Measurements from ENCODE around the gene KCNMA1. TPM values are rescaled to one million over a fixed set of nuclear protein-coding genes. Genes with fewer than 3 reads are reported as not detected.
"Not testable (repeated sequence)": the region's sequence is repeated elsewhere in the genome, so short reads cannot be mapped to it uniquely, and the experiment has no call there.

Gene KCNMA1
- total RNA-seq, 1 donor from 2014 or later, result 2.0 TPM

DNA sequence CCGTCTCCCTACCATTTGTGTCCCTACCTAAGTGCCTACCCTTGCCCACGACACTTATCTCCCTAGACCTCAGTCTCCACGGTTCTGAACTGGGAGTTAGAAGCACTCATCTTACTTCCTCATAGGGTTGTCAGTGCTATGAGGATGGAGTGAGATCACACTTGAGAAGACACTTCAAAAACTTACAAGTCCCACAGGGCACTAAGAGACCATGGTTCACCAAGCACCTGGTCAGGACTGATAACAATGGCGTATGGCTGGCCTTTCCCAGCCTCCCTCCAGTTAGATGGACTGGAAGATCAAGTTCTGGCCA, 43.2 kb downstream of the KCNMA1 start:
- intact Hi-C loops (cut with DNase I), result no loop called here
- no peak for ATAC-seq (ENCODE audit: poor library complexity)
- no peak for DNase-seq

DNA sequence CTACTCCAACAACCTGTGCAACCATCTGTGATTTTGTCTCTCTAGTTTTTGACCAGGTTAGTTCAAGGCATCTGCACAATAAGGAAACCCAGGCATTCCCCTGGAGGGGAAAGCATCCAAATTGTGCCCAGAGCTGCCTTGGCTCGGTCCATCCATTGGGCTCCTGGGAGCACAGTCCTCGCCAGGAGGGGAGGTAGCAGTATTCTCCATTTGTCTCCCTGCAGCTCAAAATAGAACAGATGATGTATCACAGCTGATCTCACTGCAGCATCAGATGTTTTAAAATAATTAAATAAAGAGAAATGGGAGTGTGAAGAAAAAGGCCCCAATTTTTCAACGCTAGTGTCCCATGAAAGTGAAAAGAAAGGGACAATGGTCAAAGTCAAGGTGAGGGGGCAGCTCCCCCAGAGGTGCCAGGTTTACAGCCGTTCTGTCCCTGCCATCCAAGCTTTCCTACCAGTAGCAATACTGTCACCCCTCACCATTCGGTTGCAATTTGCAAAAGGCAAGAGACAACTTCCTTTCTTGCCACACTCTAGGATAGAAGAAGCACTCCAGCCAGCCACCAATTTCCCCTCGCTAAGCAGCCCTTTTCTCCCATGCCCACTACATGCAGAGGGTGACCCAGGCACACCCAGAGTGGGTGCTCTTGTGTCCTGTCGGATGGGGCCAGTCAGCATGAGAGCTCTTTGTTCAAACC, 43.7 kb downstream of the KCNMA1 start:
- DNase-seq (no peak), ATAC-seq (ENCODE audit: poor library complexity) (no peak)
- intact Hi-C loops (cut with DNase I), result no loop called here

DNA sequence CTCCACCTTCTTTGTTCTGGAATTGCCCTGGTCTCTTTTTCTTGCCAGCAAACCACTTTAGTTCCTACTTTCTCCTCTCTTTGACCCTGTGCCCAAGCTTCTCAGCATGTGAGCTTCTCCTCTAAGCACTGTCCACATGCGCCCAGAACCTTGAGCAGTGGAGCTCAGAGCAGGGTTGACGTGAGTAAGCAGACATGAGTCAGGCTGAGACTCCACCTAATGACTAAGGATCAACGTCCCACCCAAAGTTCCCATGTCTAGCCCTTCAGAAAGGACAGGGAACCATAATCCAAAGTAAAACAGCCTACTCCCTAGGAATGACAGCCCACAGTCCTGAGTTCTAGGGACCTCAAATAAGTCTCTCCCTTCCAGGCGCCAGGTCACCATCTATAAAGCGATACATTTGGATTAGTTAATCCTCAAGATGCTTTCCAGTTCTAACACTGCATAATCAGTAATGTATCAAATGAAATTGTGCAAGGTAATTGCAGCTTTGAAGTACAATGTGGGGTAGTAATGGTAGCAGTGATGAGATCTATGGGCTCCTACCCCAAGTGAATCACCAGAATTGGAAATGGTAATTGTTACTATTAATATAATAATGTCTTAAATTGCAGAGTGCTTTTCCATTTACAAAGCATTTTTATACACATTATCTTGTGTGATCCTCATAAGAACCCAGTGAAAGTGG, 44.5 kb downstream of the KCNMA1 start:
- intact Hi-C loops (cut with DNase I), result no loop called here
- ATAC-seq (ENCODE audit: poor library complexity) (no peak), DNase-seq (no peak)

DNA sequence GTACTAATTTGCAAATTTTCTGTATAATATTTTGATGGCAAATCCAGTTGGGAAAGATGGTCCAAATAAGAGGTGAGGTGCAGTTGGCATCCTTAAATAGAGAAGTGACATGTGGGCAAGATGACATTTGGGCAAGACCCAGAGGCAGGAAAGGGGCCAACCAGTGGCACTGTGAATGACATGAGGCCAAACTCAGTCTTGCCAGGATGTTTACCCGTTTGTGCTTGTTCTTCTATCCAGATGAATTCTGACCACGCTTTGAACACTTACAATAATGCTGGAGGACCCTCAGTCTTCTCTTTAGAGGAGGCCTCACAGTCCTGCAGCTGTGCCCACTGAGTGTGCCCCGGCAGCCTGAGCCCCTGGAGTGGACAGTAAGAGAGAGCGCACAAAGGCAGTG, 45.1 kb downstream of the KCNMA1 start:
- ATAC-seq (ENCODE audit: poor library complexity) (no peak), DNase-seq (no peak)
- intact Hi-C loops (cut with DNase I), result no loop called here

DNA sequence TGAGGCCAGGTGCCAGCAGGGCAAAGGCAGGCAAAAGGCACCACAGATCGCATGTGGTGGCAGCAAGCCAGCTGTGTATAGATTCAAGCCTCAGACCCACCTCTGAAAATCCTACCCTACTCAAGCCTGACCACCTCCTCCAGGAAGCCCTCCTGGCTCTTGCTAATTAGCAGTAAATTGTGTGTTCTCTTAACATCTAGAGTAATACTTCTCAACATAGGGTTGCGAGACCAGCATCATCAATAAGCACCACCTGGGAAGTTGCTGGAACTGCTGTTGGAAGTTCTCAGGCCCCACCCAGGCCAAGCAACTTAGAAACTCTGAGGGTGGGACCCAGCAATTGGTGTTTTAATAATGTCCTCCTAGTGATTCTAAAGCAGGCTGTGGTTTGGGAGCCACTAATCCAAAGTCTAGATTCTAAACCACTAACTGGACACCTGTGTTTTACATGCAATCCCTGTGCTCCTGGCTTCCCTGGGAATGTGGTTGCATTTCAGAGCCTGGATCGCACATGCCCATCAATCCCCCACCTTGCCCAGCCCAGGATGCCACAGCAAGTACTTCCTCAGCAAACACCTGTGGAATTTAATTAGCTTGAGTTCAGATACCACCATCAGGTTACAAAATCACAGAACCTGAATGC, 46.2 kb downstream of the KCNMA1 start:
- ATAC-seq (ENCODE audit: poor library complexity), result no peak
- no peak for DNase-seq
- intact Hi-C loops (cut with DNase I), result no loop called here

DNA sequence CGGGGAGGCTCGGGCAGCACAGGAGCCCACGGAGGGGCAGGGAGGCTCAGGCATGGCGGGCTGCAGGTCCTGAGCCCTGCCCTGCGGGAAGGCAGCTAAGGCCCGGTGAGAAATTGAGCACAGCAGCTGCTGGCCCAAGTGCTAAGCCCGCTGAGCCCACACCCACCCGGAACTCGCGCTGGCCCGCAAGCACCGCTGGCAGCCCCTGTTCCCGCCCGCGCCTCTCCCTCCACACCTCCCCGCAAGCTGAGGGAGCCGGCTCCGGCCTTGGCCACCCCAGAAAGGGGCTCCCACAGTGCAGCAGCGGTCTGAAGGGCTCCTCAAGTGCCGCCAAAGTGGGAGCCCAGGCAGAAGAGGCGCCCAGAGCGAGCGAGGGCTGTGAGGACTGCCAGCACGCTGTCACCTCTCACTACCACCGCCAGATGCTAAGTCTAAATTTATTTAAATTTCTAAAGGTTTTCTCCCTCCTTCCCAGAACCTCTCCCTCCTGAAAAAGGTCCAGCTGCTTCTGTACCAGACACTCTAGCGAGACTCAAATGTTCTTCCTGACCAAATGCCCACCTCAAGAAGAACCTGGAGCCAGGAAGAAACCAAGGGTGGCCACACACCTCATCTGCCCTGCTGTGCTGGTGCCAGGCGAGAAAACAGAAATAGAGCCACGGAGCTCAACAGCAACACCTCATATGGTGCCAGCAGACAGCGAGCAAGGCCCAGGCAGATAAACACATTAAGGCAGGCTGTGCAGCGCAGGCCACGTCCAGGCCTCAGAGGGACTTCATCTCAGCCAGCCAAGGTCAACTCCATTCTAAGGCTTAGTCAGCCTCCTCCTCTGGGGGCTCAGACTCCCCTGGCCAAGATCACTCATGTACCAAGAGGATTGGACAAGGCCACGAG, 47.0 kb downstream of the KCNMA1 start:
- DNase-seq (no peak), ATAC-seq (ENCODE audit: poor library complexity) (peak; percentile 76)
- intact Hi-C loops (cut with DNase I), result no loop called here

DNA sequence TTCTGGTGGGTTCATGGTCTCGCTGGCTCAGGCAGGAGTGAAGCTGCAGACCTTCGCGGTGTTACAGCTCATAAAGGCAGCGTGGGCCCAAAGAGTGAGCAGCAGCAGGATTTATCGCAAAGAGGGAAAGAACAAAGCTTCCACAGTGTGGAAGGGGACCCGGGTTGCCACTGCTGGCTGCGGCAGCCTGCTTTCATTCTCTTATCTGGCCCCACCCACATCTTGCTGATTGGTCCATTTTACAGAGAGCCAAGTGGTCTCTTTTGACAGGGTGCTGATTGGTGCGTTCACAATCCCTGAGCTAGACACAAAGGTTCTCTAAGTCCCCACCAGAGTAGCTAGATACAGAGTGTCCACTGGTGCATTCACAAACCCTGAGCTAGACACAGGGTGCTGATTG, 47.9 kb downstream of the KCNMA1 start:
- ATAC-seq (ENCODE audit: poor library complexity); DNase-seq; intact Hi-C loops (cut with DNase I): not testable (repeated sequence)

DNA sequence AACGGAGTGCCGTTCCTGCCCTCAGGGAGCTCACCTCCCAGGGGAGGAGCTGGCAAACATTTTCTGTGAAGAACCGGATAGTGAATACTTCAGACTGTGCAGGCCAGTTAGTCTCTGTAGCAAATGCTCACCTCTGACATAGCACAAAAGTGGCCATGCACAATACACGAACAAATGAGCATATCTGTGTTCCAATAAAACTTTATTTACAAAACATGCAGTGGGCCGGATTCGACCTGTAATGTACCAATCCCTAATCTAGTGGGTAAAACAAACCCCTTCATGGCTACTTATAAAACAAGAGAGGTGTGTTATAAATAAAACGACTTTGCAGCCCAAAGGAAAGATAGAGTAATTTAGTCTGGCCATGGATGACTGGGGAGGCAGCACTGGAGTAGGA, 48.7 kb downstream of the KCNMA1 start:
- intact Hi-C loops (cut with DNase I), result no loop called here
- ATAC-seq (ENCODE audit: poor library complexity) (no peak), DNase-seq (no peak)

DNA sequence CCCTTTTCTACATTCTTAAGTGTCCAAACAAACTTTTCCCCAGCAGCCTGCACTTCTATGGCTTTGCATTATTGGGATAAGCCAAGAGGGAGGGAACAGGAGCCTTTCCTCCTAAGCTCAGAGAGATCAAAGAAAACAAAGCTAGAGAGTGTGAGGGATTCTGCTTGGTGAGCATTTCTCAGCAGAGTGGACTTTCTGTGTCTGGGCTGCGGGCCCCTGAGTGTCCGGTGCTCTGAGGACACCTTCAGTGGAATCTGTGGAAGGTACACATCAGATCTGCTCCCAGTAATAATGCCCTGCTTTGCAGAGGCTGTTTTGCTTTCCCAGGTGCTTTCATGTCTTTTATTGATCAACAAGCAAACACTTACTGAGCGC, 50.2 kb downstream of the KCNMA1 start:
- DNase-seq, result no peak
- no peak for ATAC-seq (ENCODE audit: poor library complexity)
- intact Hi-C loops (cut with DNase I), result no loop called here

DNA sequence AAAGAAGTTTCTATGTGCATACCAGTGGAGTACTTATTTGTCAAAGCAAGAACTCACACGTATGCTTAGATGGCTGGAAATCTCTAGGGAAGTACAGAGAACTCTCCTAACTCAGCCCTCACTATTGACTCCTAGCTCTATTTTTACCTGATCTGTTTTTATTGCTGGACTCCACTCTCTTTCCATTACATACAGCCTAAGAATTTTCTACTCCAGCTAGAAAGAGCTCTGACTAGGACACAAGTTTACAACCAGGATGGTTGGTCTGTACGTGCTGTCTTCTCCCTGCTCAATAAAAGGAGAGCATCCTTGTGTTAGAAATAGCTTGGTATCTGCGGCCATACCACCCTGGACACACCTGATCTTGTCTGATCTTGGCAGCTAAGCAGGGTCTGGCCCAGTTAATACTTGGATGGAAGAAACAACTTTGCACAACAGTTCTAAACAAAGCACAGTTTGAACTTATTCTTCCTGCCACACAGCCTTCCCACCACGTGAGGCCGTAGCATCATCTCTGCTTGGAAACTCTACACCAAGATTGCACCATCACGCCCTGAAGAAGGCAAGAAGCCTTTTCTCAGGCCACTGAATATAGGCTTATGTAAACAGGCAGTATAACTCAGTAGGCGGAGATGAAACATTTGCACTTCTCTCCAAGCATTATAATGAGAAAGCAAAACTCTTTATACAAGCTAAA, 50.7 kb downstream of the KCNMA1 start:
- DNase-seq, result no peak
- intact Hi-C loops (cut with DNase I), result no loop called here
- no peak for ATAC-seq (ENCODE audit: poor library complexity)

DNA sequence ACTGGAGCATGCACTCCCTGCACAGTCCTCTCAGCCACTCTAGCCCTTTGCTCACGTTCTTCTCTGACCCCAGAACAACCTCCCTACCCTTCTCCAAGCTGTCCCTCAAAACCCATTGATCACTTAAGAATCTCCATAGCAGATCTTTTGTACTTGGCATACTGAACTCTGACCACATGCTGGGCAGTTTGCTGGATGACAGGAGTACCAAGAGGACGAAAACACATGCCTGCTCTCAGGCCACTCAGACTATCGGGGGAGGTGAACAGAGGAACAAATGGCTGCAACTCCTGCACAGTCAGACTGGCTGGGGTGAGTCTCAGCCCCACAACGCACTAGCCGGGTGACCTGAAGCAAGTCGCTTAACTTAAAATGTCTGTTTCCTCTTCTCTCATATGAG, 52.7 kb downstream of the KCNMA1 start:
- ATAC-seq (ENCODE audit: poor library complexity) (no peak), DNase-seq (no peak)
- intact Hi-C loops (cut with DNase I), result no loop called here

DNA sequence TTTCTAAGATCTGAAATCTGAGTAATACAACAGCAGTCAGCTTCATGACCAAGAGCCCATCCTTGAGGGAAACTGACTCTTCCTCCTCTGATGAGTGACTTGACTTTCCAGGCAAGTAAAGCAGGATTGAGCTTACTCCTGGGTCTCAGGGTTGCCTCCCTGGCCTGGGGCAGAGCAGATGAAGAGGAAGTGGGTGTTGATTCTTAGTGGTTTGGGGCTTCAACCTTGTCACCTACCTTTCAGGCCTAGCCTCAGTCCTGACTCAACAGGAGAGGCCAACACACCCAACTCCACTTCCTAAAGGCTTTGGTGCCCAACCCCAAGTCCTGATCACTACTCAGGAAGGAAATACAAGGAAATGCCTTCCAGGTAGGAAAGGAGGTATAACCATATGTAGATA, 54.1 kb downstream of the KCNMA1 start:
- intact Hi-C loops (cut with DNase I), result no loop called here
- no peak for ATAC-seq (ENCODE audit: poor library complexity)
- DNase-seq, result no peak

DNA sequence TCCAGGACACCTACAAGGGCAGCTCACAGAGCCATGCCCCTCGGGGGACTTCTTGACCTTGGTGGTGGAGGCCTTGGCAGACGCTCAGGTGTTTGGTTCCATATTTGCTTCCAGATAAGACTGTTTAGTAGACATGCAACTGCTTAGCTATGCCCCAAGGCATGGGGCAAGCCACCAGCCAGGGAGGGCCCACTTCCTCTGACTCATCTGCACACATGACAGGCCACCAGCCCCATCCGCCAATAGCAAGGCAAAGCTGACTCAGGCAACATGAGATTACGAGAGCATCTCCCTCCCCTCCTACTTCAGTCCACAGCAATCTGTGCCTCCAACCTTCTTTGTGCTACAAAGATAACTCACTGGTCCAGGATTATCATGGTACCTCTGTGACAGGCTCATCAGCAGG, 54.9 kb downstream of the KCNMA1 start:
- DNase-seq (no peak), ATAC-seq (ENCODE audit: poor library complexity) (no peak)
- intact Hi-C loops (cut with DNase I), result no loop called here

DNA sequence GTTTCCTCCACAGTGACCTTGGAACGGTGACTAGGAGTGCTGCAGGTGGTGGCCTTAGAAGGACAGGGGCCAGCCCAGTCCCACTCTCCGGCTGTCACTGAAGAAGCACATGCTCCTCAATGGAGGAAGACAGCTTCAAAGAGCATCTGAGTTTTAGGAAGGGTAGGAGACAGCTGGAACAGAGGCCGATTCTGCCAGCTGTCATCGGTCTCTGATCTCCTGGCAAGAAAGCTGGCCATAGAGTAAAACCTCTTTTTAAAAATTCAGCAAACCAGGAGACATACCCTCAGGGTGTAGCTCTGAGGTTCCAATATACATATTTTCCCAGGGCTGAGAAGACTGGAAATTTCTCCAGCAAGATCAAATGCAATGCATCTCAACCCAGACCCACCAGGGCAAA, 55.9 kb downstream of the KCNMA1 start:
- intact Hi-C loops (cut with DNase I), result no loop called here
- ATAC-seq (ENCODE audit: poor library complexity), result no peak
- no peak for DNase-seq

DNA sequence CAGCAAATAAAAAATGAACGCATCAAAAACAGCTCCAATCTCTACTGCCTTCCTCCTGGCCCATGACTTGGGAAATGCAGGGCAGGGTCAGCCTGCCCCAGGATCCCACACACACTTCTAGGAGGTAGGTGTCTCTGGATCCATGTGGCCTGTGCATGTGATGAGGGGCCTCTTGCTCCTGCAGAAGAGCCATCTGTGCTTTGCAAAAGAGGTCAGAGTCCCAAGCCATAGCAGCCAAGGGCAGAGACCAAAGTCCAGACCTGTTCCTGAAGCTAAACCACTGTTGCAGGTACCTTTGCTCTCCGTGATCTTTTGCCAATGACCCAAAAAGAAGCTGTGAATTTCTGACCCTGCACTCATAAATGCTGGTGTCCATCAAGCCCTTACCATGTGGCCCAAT, 57.1 kb downstream of the KCNMA1 start:
- no peak for DNase-seq
- ATAC-seq (ENCODE audit: poor library complexity), result no peak
- intact Hi-C loops (cut with DNase I), result no loop called here

DNA sequence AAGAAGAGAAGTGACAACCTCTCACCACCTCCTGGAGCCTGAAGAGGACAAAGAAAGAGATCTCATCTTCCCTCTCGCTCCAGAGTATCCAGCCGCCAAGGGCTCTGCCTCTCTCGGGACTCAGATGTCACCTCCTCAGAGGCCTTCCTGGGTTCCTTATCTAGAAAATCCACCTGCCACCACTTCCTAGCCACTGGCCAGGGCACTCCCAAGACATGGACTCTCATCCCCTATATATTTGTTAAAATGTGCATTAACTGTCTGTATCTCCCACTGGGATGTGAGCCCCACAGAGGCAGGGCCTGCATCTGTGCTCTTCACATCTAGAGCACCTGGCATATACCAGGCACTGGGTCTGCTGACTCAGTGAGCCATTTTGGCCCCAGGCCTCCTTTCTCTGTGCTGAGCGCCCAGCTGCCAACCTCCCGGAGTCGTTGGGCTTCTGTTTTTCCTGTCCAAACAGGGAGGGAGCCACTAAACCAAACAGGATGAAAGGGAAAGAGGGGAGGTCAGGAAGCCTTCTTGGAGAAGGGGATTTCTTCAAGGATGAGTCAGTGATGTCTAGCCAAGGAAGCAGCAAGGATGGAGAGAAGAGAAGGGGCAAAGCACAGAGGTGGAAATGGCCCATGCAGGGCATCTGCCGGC, 58.9 kb downstream of the KCNMA1 start:
- DNase-seq (no peak), ATAC-seq (ENCODE audit: poor library complexity) (no peak)

DNA sequence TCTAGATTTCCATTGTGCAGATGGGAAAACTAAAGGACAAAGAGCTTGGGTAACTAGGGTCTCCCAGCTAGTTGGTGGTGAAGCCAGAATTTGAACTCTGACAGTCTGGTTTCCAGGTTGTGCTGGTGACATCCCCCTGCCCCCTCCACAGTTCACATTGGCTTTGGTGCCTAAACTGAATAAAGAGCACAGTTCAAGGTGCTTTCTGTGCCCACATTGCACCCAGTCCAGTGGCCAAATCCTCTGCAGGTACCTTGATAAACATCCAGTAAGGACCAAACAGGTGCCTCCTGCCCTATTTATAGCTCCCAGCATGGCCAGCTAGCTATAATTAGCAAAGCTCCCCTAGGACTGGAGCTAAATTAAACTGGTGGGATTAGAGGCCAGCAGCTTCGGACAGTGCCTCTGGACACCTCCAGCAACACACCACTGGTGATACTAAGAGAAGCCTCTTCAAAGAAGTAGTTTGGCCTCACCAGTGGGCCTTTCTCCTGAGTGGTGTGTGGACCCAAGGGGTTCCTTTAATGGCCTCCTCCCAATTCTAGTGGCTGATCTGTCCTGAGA, 59.9 kb downstream of the KCNMA1 start:
- intact Hi-C loops (cut with DNase I), result no loop called here
- ATAC-seq (ENCODE audit: poor library complexity) (peak; percentile 56), DNase-seq (no peak)

More for the DNA sequence above, 58.9 kb downstream of the KCNMA1 start:
- intact Hi-C loops (cut with DNase I), result no loop called here

DNA sequence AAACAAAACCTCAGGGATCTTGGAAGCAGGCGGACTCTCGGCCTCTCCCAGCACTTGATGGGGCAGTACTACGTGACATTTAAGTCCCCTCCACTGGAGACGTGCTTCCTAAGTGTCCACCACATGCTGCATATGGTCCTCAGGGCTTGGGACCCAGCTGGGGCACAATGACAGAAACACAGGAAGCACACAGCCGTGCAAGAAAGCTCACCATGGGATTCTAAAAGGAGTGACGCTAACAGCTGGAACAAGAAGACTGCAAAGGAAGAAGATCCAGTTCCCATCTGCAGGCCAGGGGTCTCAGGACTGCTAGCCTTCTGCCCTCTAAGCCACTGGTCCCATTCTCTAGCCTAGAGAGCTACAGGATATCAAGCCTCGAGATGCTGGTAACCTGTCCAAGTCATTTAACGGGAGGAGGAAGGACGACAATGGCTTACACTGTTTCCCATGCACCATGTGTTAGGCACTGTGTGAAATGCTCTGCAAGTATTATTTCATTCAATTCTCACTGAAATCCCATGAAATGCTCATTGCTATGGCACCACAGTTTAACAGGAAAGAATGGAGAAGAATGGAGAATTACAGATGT, 61.1 kb downstream of the KCNMA1 start:
- no peak for DNase-seq
- intact Hi-C loops (cut with DNase I), result no loop called here
- no peak for ATAC-seq (ENCODE audit: poor library complexity)
